ENCODE data around the gene IFNA5.

Gene IFNA5

DNA sequence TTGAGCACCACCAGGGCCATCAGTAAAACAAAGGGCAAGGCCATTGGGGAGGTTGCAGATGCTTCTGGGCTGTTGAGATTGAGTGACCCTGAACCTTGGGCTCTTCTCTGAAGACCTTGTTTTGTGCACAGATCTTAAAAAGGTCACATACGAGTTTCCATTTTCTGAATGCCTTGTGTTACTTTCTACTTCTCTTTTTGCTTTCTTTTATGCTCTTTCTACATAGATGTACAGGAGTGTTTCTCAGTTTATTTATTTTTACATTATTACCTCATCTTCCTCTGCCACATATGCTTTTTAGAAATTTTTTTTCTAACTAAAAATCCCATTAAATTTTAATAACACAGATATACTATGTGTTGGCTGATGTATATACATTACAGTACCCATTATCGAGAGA is at the start of gene IFNA5:
Gene IFNA5, minus strand, starts transcription at position 101 of the 400 bp plus-strand sequence. Its CDS starts 57 bp downstream, at position 44.
- no peak for DNase-seq (ENCODE audit: low read depth)

DNA sequence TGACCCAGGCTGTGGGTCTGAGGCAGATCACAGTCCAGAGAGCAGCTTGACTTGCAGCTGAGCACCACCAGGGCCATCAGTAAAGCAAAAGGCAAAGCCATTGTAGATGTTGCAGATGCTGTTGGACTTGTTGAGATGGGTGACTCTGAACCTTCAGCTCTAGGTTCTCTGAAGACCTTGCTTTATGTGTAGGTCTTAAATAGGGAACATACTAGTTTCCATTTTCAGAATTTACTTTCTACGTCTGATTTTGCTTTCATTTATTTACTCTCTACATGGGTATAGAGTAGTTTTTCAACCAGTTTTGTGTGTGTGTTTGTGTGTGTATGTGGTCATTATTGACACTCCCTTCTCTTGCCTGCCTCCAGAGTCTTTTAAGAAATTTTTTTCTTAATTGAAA is 45.7 kb upstream of the IFNA5 start, which contains the start of gene IFNA6:
Gene IFNA6, minus strand, starts transcription at position 101 of the 400 bp plus-strand sequence. Its CDS starts 0 bp downstream, at position 101.
- no peak for DNase-seq (ENCODE audit: low read depth)

DNA sequence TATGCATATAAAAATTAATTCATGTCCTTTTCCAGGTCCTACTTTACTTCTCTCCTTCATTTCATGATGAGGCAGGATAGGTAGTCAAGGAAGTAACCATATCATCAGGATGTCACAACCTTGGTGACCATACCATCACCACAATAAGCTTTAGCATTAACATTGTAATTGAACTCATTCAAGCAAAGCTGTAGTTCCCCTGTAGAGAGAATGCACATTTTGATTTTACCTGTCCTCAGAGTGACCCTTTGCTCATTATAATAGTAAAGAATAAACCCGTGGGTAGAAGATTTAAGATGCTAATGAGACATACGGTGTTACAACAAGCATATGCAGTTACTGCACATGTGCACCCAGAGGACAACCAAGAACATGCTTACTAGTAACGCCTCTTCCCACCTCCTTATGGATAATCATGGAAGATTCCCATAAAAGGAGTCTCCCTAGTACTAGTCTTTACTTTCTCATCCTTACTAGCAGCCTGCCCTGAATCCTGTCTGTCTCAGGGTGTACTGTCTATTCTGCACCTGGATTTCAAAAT is 43.4 kb upstream of the IFNA5 start:
- no peak for DNase-seq (ENCODE audit: low read depth)

DNA sequence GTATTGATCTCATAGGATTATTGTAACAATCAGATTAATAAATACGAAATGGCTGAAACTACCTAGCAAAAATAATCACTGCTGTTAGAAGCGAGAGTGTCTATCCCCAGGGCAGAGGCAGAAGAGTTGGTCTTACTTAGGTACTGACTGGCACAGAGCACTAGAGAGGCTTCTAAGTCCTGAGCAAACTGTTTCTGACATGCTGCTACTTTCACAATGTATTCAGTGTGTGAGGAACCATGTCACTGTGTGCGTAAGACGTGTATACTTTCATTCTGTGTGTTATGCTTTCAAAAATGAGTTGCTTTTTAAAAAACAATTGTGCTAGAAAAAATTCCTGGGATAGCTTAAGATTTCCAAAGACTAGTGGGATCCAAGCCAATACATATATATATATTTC is 35.6 kb upstream of the IFNA5 start:
- DNase-seq (ENCODE audit: low read depth), result no peak

DNA sequence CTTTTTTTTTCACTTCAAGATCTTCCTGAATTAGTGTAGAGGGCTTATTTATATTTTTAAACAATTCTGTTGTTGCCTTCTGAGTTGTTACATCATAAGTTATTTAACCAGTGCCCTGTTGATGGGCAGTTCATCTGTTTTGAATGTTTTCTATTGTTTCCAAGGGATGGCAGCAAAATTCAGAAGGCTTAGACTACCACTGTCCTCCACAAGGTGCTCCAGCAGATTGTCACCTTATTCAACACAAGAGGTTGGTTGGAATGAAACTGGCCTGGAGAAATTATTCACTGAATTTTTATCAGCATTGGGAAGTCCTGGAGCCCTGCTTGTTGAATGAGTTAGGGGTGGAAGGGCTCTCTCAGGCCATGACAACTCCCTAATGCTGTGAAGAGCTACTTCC is 31.3 kb upstream of the IFNA5 start:
- no peak for DNase-seq (ENCODE audit: low read depth)

DNA sequence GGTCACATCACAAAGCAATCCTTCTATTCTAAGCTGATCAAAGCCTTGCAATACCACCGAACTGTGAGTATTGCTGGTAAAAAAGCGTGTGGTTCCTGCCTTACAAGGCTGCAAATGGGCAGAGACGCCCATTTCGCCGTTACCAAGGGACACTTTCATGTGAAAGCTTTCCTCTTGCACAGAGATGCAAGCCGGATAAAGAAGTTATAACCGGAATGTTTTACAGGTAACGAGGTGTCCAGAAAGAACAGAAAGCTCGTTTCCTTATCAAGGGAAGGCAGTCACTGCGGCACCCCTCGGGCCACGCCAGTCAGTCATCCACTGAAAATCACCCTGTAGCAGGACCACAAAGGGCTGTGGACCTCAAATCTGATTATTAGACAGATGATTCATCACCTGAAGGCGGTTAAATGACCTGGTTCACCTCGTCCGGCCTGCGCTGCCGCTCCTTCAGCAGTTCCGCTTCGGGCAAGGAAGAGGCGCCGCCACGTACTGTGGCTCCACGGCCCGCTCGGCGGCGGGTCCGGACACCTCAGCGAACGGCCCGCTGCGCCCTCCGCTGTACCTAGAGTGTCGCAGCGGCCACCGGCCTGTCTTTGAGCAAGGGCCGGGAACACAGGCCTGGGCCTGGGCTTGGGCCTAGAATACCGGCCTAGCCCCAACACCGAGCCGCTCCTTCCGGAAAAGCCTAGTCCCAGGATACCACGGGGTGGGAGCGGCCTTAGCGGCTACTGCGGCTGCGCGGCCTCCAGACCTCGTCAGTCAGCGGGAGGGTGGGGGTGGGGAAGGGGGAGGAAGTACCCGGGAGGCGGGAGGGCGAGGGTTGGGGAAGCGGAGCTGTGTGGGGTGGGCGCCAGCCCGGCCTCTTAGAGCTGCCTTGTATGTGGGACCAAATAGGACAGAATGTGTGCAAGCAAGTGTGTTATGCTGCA is 29.9 kb upstream of the IFNA5 start, which contains the start of gene KLHL9:
Gene KLHL9, minus strand, starts transcription at position 704 of the 932 bp plus-strand sequence. Its CDS starts 545 bp downstream, at position 159.
- DNase-seq (ENCODE audit: low read depth), result peak; percentile 66

DNA sequence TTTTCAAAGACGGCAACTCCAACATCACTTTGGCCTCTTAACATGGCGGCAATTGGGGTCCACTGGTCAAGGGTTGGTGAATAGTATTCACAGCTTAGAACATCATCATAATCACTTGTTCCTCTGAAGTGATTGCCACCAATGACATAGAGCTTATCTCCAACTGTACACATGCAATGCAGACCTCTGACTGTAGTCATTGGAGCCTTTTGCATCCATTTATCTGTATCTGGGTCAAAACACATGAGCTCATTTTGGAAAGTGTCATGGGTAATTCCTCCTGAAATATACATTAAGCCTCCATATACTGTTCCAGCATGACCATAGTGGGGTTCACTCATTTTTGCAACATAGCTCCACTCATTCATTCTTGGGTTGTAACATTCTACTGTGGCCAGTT is 28.1 kb upstream of the IFNA5 start:
- no peak for DNase-seq (ENCODE audit: low read depth)

DNA sequence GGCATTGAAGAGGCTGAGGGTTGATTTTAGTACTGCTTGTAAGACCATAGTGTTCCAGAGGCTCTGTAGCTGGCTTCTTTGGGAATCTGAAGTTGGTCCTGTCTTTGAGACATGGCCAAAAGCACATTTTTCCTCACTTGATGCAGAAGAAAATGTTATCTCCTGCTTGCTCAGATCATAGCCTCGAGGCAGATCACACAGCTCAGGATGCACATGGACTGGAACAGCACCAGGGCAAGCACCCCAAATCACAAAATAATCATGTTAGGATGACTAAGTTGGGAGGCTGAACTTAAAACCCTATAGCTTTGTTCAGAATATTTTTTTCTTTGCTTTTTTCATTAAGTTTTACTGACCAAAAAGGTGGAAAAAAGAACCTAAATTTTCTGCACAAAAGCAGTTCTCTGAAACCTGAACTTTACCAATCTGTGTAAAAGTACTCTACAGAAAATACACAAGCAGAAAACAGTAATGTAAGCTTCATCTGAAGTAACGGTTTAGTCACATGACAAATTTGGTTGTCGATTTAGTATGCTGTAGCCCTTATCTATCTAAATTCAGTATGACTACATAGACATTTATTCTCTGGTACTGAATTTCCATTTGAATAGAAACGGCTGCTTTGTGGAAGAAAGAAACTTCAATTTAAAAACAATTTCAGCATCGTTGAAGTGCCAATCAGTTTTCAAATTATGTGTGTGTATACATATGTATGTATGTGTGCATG is 26.7 kb upstream of the IFNA5 start:
- no peak for DNase-seq (ENCODE audit: low read depth)

DNA sequence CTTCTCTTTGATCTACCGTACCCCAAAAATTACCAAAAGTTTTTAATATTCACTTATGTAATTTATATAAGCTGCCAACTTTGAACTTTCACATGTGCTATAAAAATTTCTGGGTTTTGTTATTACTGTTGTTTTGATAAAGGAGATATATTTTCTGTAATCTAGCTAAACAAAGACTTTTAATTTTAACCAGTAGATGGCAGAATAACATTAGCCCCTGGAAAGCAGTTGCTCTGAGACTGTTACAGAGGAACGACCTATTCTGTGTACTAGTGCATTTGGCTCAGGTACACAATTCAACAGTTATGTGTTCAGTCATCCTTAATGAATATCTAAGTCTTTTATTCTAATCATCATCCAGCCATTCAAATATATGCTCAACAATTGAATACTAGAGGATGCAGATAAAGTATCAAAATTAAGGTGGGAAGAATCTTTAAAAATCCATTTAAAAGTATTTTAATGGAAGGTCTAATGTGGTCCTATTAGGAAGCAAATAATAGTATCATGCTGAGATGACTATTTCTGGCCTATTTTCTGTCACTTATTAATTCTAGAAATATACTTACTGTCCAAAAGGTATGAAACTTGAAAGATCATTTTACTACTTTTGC is 21.5 kb upstream of the IFNA5 start:
- DNase-seq (ENCODE audit: low read depth), result no peak

DNA sequence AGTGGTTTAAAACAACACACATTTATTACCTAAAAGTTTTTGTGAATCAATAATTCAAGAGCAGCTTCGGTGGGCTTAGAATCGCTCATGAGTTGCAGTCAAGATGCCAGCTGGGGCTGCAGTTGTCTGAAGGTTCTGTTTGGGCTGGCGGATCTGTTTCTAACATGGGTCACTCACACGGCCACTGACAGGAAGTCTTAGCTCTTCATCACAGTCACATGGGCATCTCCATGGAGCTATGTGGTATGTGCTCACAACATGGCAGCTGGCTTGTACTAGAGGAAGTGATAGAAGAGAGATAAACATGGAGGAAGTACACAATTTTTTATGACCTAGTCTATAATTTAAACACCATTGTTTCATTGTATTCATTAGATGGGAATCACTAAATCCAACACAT is 18.9 kb upstream of the IFNA5 start:
- no peak for DNase-seq (ENCODE audit: low read depth)

DNA sequence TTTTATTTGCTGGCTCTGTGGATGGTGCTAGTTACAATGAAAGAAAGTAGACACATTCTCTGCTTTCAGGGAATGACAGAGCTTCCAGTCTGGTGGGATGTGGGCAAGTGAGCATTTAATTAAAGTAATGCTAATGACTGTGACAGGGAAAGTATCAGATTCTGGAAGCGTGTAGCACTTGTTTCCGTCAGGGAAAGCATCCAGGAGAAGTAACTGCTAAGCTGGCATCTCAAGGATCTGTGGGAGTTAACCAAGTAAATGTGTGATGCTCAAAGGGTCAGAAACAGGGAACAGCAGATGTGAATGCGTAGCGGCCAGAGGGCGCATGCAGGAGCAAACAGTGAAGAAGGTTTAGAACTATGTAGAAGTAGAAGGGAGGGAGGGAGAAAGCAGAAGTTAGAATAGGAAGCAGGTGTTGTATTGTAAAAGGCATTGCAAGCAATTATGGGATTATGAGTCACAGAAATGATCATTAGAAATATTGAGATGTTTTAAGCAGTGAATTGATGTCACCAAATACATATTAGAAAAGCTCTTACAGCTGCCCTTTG is 17.9 kb upstream of the IFNA5 start:
- DNase-seq (ENCODE audit: low read depth), result no peak

DNA sequence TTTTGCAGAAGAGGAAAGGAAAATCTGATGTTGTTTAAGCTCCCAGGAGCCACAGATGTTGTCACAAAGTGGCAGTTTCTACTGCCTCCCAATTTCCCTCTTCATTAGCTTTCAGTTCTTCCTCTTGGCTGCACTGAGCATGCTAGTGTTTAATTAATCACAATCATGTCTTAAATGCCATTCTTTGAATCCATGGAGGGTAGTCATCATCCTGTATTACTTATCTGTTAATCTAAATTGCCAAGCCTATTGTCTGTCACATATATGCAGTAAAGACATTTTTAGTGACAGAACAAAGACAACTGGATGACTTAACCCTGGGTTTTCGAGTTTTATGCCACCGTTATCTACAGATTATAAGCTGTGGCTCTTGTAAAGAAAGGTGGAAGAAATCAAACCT is 15.4 kb upstream of the IFNA5 start:
- no peak for DNase-seq (ENCODE audit: low read depth)

DNA sequence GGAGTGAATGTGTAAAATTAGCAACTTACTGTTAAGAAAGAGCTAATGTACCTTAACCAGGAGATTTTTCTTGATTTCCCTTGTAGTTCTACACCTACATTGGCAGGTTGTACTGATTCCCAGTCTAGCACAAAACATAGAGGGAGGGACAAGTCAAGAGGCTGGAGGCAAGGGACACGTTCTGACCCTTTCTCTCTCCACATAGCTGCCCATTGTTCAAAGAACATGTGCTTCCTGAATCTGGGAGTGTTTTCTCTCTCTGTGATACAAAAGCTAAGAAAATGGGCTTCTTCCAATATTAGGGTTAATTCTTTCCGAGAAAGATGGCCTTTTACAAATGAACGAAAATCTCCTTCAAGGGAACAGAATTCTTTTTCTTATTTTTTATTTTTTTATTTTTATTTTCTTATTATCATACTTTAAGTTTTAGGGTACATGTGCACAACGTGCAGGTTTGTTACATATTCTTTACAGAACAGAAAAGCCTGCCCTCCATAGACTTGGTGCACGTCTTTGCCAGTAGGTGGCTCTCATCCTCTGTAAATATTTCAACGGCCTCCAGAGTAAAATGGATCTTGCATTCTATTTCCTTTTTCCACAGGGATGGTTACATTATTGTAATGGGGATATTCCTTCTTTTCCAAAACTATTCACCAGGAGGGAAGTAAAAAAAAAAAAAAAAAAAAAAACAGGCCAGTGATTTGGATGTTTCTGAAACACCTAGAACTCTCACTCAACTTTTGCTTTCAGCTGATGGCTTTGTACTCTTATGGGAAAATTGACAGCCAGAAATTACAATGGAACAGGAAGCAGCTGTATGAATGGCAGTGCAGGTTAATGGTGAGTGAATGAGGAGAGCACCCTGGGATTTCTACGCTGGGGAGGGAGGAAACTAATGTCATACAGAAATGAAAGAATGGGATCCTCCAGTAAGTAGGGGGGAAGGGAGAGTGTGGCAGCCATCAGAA is 13.1 kb upstream of the IFNA5 start:
- no peak for DNase-seq (ENCODE audit: low read depth)

DNA sequence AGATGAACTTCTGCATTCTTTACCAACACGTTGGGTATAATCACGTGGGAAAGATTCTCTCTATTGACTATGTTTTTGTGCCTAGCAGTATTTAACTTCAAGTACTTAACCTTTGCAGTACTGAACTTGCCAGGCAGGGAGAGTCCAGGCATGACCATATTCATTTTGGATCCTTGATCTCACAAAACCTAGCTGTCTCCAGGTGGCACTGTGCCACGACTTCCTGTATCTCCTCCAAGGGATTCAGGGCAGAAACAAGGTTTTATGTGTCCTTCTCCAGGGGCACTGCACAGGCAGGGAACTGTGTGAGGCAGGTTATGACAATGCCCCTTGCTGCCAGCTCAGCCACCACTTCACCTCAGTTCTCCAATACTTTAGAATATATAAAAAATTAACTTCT is 11.7 kb upstream of the IFNA5 start:
- no peak for DNase-seq (ENCODE audit: low read depth)

DNA sequence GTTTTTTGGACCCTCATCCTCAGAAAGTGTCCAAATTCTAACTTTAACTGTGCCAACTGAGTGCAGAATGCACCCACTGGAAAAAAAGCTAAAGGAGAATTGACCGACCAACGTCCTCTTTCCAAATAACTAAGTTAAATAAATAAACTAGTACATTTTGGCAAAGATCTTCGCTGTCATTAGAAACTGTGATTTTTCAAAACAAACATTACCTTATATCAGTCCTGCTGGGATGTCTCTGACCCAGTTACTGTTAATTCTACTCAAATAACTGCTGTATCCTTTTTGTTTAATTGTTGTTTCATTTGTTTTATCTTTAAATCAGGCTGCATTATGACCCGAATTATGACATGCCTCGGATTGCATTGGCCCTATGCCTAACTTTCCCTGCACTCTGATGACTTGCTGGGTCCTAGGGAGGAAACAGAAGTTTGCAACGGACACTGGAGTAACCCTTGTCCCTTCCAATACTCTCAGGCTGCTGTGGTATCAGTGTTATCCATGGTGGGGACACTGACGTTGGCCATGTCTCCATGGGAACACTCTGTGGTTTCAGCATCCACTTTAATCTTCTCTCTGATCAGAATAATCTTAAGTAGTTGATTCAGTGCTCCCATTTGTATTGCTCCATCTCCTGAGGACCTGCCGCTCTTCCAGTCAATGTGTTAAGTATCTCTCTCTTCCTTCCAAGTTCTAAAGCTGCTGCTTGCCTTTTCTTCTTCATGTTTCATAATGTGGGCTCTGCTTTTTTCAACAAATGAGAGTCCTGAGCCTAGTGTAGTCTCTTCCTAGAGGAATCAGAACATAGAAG is 11.1 kb upstream of the IFNA5 start:
- no peak for DNase-seq (ENCODE audit: low read depth)

DNA sequence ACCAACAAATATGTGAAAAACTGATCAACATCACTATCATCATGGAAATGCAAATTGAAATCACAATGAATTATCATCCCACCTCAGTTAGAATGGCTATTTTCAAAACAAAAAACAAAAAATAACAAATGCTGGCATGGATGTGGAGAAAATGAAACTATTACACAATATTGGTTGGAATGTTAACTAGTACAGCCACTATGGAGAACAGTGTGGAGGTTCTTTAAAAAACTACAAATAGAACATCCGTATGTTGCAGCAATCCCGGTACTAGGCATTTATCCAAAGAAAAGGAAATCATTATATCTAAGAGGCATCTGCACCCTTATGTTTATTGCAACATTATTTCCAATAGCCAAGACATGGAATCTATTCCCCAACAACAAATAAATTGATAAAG is 9.0 kb upstream of the IFNA5 start:
- no peak for DNase-seq (ENCODE audit: low read depth)

DNA sequence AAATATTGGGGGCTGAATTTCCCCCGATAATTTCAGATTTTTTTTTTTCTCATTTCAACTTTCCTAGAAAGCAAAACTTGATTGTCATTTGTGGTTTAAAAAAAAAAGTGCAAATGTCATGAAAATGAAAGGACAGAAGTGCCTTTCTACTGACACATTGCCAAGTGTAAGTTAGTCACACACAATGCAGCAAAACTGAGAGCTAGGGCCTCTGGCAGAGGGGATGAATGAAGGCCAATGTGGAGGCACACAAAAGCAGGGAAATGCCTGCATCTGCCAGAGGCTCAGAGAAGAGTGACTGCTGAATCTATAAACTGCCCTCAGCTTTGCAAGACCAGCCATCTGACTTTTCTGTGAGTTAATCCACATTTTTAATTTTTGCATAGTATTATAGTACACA is 6.8 kb upstream of the IFNA5 start:
- DNase-seq (ENCODE audit: low read depth), result no peak

DNA sequence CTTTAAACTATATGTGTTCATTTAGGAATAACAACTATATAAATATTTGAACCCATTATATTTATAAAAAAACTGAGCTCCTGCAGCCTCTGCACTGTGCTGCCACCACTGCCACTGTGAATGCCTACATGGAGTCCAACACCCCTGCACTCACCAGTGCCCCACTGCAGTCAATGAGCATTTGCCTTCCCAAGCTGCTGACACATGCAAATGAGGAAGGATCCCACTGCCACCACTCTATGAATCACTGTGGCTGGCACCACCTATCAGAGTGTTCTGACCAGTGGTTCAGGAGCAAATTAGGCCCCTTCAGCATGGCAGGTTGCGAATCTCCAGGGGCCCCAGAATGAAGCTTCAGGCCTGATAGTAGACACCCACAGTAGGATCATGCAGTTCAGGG is 9.1 kb downstream of the IFNA5 start:
- no peak for DNase-seq (ENCODE audit: low read depth)

DNA sequence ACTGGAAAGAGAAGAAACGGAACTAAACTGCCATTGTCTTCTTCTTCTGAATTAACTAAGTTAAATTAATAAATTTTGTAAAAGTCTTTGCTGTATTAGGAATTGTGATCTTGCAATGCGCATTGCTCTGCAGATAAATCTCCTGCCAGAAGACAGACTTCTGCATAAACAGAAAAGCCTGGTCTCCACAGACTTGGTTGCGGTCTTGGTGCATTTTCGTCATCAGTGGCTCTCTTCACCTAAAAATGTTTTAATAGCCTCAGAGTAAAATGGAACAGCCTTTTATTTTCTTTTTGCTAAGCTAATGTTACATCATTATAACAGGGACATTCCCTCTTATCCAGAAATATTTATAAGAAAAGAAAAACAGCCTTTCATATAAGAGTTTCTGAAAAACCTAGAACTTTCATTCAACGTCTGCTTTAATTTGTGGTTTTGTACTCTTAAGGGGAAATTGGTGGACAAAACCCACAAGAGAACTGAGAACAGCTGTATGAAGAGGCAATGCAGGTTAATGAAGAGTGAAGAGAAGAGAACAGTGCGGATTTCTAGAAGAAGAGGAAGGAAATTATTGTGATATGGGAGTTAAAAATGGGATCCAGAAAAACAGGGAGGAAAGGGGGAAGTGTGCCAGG is 10.1 kb downstream of the IFNA5 start:
- no peak for DNase-seq (ENCODE audit: low read depth)

Measured in stimulated activated CD8-positive, alpha-beta memory T cell treated with anti-CD3 and anti-CD28 coated beads, Interleukin-15, amount 100 ng/mL, for 1 hour (primary cell).